ENCODE measurements around the gene PPCS.

Gene PPCS

GRCh38 chr1:42456010-42456753 lies at the start of gene PPCS, which contains the start of gene ZMYND12 (continued):
- TF ChIP-seq, protein P1, sequence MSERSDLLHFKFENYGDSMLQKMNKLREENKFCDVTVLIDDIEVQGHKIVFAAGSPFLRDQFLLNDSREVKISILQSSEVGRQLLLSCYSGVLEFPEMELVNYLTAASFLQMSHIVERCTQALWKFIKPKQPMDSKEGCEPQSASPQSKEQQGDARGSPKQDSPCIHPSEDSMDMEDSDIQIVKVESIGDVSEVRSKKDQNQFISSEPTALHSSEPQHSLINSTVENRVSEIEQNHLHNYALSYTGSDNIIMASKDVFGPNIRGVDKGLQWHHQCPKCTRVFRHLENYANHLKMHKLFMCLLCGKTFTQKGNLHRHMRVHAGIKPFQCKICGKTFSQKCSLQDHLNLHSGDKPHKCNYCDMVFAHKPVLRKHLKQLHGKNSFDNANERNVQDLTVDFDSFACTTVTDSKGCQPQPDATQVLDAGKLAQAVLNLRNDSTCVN (tag by site-specific recombination; optimal IDR thresholded peaks at IDR 0.05): peak; percentile 95
- TF ChIP-seq ZNF518A (tag by site-specific recombination; conservative IDR thresholded peaks at IDR 0.05; ENCODE audit: low read depth): peak; percentile 49; the same call in 1 of the 2 replicates
- peak; percentile 66 for TF ChIP-seq KLF8 (tag by site-specific recombination; IDR thresholded peaks at IDR 0.05)
- TF ChIP-seq ZNF580 (tag by site-specific recombination; IDR thresholded peaks at IDR 0.05): peak; percentile 82
- TF ChIP-seq ZNF404 (tag by site-specific recombination; IDR thresholded peaks at IDR 0.05): no peak
- TF ChIP-seq SP3 (tag by site-specific recombination; IDR thresholded peaks at IDR 0.05): peak; percentile 80
- peak; percentile 87 for TF ChIP-seq EGR2 (tag by site-specific recombination; IDR thresholded peaks at IDR 0.05; ENCODE audit: low read depth)

DNA sequence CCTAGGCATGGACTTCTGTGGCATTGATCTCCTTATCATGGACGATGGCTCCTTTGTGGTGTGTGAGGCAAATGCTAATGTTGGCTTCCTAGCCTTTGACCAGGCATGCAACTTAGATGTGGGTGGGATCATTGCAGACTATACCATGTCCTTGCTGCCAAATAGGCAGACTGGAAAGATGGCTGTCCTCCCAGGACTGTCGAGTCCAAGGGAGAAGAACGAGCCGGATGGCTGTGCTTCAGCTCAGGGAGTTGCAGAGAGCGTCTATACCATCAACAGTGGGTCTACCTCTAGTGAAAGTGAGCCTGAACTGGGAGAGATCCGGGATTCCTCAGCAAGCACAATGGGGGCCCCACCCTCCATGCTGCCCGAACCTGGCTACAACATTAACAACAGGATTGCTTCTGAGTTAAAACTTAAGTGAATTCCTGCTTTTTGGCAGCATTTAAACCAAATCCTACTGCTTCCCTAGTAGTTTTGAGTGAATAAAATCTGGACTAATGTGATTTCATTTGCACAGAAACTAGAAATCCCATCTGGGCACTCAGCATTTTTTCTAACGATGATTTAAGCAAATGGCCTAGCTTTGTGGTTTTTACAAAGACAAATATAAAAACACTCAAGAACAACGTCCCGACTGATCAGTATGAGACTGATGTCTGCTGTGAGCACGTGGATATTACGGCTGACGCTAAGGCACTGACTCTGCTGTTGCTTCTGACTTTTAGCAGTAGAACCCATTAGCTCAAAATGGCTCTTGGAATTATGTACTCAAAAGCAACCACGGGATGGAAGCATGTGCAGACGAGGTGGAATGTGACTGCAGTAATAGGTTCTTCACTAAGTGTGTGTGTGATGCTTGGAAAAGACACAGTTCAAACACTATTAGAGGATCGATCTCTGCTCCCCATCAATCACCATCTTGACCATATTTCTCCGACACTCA lies 41.5 kb upstream of the PPCS start:
- POLR2A ChIA-PET: interaction anchor here (1.1 kb wide), 1 partner anchor 26 kb away, joined by 3 read pairs; no protein-coding TSS in a partner anchor
- CTCF ChIA-PET: no interaction called here
- Histone ChIP-seq H3K27ac (ENCODE audit: extremely low read depth, low read depth, low read length) (no peak overlapping the region), H3K4me3 (ENCODE audit: low read depth, low read length) (no peak overlapping the region), H3K36me3 (ENCODE audit: control insufficient read depth in 2 of 2, insufficient read depth in 1 of 2, low read length in 2 of 2) (no peaks in the 10 kb centered on the region; a peak in 1 of 3 replicates), H3K4me1 (ENCODE audit: control insufficient read depth, insufficient read depth, low read length) (no peaks in the 10 kb centered on the region), H3K9me3 (ENCODE audit: control insufficient read depth, insufficient read depth, low read depth, low read length) (no peaks in the 10 kb centered on the region)
- no peak for TF ChIP-seq ZFP41 (tag by site-specific recombination; IDR thresholded peaks at IDR 0.05; ENCODE audit: borderline replicate concordance)
- no peak for TF ChIP-seq ZBTB48 (tag by site-specific recombination; IDR thresholded peaks at IDR 0.05)
- no peak for TF ChIP-seq ZNF623 (tag by site-specific recombination; IDR thresholded peaks at IDR 0.05)
- TF ChIP-seq ZNF621 (tag by site-specific recombination; IDR thresholded peaks at IDR 0.05): no peak
- TF ChIP-seq ZNF280C (tag by site-specific recombination; IDR thresholded peaks at IDR 0.05): no peak
- TF ChIP-seq ZBTB44 (tag by site-specific recombination; IDR thresholded peaks at IDR 0.05): no peak
- no peak for TF ChIP-seq YY2 (tag by site-specific recombination; IDR thresholded peaks at IDR 0.05)
- TF ChIP-seq ZFP37 (tag by site-specific recombination; IDR thresholded peaks at IDR 0.05): no peak
- no peak for TF ChIP-seq KLF7 (tag by site-specific recombination; IDR thresholded peaks at IDR 0.05; ENCODE audit: borderline replicate concordance)
- TF ChIP-seq CTCF (tag by site-specific recombination; IDR thresholded peaks at IDR 0.05): no peak
- TF ChIP-seq, protein P2, sequence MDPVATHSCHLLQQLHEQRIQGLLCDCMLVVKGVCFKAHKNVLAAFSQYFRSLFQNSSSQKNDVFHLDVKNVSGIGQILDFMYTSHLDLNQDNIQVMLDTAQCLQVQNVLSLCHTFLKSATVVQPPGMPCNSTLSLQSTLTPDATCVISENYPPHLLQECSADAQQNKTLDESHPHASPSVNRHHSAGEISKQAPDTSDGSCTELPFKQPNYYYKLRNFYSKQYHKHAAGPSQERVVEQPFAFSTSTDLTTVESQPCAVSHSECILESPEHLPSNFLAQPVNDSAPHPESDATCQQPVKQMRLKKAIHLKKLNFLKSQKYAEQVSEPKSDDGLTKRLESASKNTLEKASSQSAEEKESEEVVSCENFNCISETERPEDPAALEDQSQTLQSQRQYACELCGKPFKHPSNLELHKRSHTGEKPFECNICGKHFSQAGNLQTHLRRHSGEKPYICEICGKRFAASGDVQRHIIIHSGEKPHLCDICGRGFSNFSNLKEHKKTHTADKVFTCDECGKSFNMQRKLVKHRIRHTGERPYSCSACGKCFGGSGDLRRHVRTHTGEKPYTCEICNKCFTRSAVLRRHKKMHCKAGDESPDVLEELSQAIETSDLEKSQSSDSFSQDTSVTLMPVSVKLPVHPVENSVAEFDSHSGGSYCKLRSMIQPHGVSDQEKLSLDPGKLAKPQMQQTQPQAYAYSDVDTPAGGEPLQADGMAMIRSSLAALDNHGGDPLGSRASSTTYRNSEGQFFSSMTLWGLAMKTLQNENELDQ (tag by site-specific recombination; IDR thresholded peaks at IDR 0.05; ENCODE audit: low read depth): no peak

All from HEK293 (cell line).